ENCODE measurements around the gene PEX16.
A peak's percentile ranks its signal among the peaks of the same experiment; 100 is the strongest.

PEX16 gene

DNA sequence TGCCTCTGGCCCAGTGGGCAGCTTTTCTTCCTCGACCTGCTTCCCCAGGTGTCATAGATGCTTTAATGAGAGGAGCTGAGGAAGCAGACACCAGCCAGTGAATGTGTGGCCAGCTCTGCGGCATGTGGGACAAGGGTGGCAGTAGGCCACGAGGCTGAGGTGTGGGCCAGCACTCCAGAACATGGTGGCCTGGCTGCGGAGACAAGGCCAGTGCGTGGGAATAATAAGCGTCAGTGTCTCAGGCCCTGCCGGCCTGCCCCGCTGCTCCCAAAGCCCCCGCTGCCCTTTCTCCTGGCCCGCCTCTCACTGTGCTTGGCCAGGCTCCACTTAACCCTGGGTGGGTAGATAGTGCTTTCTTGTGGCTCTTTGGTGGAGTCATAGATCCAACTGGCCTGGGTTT lies 30.1 kb downstream of the PEX16 start:
- intact Hi-C loops (cut with DNase I): no loop called here
- DNase-seq: no peak

DNA sequence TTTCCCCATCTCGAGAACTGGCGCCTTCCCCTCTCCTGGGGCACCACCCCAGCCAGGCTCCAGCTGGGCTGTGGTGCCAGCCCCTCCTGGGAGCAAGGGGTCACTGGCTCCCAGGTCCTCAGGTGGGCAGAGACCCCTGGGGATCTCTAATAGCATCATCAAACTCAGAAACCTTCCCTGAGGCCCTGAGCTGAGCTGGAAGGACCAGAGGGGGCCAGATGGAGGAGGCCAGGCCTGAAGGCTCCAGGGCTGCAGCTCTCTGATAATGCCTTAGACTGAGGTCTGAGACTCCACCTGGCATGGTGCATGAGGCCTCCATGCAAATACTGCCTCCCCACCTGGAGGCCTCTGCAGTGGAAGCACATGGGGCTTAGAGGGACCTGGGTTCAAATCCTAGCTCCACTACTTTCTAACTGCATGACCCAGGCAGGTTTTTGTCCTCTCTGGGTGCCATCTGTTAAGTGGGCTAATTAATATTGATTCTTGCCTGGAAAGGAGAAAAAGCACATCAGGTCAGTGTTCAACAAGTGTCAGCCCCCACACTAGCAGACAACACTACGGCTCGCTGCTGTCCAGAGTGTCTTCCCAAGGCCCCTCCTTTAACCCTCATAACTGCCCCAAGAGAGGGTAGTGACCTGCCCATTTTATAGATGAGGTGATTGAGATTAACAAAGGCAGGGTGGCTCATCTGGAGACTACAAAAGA lies 30.7 kb downstream of the PEX16 start:
- DNase-seq: no peak
- intact Hi-C loops (cut with DNase I): no loop called here

DNA sequence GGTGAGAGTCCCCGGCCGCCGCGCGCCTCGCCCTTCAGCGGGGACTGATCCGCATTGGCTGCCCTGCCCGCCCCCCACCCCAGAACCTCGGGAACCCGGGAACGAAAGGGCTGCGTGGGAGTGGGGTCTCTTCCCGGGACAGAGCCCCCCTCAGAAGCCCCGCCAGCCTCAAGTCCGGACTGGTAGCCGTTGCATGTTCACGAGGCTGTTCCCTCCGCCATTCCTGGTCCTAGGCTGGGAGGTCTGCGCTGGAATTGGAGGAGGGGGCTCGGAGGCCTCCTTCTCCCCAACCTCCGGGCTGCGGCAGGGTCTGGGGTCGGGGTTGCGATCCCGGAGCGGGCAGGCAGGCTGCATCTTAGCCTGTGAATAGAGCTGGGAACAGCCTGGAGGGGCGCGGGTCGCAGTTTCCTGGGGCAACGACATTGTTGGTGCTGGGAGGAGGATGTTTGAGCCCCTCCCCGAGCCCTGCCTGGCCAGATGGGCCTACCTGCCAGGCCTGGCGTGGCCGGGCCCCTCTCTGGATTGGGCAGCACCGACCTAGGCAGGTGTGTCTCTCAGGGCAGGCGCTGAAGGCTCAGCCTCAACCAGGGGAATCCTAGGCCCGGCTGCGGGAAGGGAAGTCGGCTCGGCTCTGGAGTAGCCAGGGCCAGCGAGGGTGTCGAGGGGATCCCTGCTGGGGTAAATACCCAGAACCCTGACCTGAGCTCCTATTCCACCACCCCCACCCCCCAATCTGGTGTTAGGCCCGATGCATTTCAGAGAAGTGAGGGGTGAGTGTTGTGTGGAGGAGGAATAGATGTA lies 31.6 kb downstream of the PEX16 start:
- intact Hi-C loops (cut with DNase I): no loop called here
- peak in 1 of 42 donors; percentile 24 for DNase-seq

DNA sequence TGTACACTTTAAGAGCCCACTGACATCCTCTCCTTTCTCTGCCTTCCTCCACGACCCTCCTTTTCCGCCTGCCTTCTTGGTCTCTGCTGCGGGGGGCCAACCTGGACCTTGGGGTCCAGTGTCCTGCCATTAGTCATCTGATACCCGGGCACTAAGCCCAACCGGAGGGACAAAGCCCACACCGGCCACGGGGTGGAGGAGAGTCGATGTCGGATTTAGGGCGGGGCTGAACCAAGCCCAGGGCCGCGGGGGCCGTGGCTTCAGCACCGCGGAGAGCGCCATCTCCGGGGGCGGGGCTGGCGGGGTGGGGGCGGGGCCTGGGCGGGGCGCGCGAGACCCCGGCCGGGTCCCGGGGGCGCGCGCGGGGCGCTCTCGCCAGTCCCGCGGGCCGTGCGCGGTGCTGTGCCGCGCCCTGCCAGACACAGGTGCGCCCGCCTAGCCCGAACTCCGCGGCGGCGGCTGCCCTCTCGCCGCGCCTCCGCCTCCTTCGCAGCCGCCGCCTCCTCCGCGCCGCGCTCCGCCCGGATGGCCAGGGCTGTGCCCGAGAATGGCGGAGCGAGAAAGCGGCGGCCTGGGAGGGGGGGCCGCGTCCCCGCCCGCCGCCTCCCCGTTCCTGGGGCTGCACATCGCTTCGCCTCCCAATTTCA lies 32.3 kb downstream of the PEX16 start, which contains the start of gene MAPK8IP1:
TSS of gene MAPK8IP1 (plus strand) at position 378 of the 647 bp plus-strand sequence. CDS start at position 548, 170 bp downstream.
- intact Hi-C loops (cut with DNase I): no loop called here
- peak in 30 of 42 donors; percentile 34 to 84 (median 62) for DNase-seq

DNA sequence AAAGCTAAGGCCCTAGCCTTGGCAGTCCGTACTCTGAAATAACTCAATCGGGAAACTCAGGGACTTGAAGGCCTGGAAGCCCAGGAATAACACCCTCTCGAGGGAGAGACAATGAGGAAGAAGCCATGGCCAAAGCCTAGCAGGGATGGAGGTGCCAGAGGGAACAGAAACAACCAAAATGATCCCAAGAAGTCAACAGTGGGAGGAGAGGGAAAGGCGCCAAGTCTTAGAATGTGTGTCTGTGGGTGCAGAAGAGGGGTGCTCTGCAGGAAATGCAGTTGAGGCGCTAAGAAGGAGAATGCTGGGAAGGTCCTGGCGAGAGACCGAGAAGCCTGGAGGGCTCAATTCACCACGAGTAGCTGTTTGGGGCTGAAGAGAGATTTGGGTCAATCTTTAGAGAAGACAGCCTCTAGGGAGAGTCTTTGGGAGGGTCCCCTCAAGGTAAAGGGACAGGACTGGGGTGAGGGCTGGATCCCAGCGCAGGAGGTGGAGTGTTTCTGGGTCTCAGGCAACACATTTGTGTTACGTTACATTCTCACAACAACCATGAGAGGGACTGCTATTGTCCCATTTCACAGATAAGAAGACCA lies 33.0 kb downstream of the PEX16 start:
- intact Hi-C loops (cut with DNase I): no loop called here
- no peak for DNase-seq

DNA sequence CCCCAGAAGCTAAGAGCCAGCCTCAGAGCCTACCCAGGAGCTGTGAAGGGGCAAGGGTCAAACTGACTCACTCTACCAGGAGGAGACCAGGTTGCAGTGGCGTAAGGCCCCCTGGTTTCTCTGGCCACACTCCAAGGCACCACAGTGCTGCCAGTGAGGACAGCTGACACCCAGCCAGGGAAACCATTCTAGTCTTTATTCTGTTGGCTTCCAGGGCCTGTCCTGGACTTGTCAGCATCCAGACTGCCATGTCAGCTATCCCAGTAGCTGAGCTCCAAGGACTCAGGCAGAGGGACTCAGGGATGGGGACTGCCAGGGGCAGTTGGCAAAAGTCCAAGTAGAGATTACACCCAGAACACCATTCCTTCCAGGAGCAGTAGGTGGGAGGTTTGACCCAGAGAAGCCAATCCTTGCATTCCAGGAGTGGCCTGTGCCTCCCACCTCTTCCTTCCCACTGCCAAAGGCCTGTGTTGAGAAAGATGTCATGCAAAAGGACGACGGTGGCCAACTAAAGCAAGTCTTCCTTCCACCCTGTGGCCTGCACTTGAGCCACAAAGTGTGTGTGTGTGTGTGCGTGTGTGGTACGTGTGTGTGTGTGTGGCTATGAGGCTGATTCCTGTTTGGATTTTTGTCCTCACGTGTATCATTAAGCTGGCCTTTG lies 35.8 kb downstream of the PEX16 start:
- intact Hi-C loops (cut with DNase I): no loop called here

DNA sequence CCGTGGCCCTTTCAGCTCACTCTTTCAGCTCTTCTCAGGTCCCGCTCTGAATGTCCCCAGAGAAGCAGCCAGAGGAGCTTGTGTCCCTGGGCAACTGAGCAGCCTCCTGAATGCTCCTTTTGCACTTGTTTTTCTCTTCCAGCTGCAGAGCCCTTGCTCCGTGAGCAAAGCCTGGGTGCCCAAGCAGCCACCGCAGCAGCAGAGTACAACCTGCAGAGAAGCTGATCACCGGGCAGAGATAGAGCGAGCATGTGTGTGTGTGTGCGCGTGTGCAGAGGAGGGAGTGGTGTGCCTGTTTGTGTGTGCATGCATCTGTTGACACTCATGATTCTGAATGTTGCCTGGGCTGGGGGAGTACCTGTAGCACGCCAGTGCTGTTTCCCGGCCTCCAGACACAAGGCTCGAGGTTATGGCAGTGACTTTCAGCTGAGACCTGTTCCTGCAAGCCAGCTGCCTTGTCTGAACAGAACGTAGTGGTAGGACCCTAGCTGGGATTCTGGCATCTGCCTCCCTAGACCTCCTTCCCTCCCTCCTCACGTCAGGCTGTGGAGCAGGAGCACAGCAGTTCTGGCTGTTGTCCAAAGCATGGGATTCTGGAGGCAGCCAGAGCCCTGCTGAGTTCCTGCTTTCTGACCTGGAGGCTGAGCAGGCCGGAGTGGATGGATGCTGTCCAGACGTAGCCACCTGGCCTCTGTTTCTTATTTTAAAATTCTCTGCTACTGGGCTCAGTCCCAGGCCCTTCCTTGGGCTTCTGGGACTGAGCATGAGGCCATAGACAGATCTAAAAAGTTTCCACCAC lies 36.7 kb downstream of the PEX16 start:
- DNase-seq: peak in 2 of 42 donors; percentile 17 to 26
- intact Hi-C loops (cut with DNase I): no loop called here

More for the DNA sequence above, 35.8 kb downstream of the PEX16 start:
- no peak for DNase-seq

DNA sequence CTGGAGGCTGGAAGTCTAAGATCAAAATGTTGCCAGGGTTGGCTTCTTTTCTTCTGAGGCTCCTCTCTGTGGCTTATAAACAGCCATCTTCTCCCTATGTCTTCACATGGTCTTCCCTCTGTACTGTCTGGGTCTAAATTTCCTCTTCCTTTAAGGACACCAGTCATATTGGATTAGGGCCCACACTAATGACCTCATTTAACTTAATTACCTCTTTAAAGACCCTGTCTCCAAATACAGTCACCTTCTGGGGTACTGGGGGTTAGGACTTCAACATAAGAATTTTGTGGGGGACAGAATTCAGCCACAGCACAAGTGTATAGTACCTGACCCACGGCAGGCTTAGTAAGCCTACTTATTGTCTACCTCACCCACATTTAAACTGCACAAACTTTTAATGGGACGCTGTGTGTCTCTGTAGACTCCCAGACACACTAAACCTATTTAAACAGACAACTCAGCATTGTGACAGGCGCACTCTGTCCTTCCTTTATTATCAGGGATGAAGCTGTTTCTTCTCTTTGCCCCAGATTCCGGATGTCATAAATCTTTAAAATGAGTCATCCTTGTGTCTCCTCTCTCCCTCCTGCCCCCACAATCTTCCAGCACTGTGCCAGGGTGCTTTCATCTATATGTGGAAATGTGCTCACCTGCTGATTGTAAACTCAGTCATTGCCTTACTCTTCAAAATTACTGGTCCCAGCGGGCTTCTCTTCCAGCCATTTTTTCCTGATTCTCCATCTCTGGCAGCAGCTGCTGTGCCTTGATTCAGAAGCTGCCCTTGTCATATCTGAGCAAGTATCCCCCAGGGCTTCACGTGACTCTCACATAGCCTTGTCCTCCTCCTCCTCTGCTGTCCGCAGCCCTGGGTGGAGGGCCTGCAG lies 37.6 kb downstream of the PEX16 start:
- peak in 25 of 42 donors; percentile 43 to 86 (median 63) for DNase-seq
- intact Hi-C loops (cut with DNase I): loop anchor here (10.0 kb wide), 1 partner anchor 125 kb away; no protein-coding TSS in a partner anchor

DNA sequence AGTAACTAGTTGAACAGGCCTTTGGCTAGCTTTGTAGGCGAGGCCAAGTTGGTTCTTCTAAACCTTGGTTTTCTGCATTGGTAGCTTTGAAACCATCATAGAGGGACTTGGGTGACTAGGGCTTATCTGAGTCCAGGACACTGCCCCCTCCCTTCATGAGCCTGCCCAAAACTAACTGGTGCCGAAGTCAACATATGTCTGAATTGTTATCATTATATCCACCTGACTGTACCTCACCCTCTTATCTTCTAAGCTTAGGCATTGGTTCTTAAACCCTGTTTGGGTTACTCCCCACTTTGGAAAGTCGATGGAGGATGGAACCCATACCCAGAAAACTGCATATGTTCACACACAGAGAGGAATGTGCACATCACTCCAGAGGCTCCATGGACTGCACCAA lies 39.8 kb downstream of the PEX16 start:
- DNase-seq: no peak
- intact Hi-C loops (cut with DNase I): loop anchor here (10.0 kb wide), 1 partner anchor 127 kb away; no protein-coding TSS in a partner anchor

DNA sequence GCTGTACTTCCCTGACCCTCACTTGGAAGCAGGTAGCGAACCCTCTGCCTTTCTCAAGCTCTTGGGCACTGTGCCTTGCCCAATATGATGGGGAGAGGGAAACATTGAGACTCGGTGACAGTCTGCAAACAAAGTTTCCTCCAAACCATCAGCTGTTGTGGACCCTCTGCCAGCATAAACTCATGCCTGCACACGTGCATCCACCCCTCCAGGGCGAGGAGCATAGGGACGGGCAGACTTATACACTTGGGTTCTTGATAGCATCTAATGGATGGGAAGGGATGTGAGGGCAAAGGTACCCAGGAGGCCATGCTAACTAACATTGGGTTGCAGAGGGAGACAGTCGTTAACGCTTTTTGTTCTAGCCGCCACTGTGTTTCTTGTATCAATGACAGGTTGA lies 40.5 kb downstream of the PEX16 start:
- intact Hi-C loops (cut with DNase I): loop anchor here (10.0 kb wide), 1 partner anchor 128 kb away; no protein-coding TSS in a partner anchor

DNA sequence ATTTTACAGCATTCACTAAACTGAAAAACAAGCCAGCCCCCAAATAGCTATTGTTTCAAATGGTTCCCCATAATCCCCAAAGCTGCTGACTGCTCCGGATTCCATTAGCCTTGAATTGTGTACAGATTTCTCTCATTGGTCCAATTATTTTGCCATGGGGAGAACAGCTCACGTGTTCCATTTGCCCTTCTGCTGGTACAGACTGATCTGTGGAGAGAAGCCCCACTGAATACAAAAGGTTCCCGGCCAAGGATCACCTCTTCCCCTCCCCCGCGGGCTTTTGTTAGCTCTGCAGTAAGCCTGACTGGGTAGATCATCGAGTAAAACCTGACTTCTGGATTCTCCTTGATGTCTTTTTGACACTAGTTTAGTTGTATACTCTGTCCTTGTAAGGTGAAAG lies 41.3 kb downstream of the PEX16 start:
- DNase-seq: no peak
- intact Hi-C loops (cut with DNase I): loop anchor here (10.0 kb wide), 1 partner anchor 128 kb away; no protein-coding TSS in a partner anchor

More for the DNA sequence above, 40.5 kb downstream of the PEX16 start:
- no peak for DNase-seq

DNA sequence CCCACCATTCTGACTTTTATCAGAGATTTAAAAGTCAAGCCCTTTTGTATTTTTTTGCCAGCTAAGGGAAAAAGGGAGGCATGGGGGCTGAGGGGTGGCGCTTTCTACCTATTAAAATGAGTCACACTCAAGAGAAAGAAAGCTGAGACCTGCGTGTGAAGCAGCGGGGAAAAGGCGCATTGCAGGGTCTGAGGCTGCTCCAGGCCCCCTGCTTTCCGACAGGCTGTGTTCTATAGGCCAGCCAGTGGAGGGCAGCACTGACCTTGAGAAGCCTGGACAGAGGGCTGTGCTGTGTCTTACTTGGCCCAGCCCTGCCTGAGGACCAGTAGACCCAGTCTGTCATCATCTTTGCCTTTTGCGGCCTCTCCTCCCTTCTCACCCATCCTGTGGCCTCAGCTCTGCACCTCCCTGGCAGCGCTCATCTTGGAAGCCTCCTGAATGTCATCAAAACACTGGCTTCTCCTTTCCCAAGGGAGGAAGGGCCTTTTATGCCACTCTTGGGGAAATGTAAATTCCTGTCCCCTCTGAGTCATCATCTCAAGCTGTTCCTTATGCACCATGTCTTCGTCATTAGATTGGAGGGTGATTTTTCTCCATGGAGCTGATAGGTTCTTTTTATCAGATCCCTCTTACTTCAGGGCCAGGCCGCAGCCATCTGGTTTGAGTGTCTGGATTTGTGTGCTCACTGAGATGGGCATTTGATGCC lies 44.9 kb downstream of the PEX16 start:
- intact Hi-C loops (cut with DNase I): loop anchor here (10.0 kb wide), 1 partner anchor 132 kb away; no protein-coding TSS in a partner anchor
- peak; percentile 58 to 89 (median 77) for DNase-seq

DNA sequence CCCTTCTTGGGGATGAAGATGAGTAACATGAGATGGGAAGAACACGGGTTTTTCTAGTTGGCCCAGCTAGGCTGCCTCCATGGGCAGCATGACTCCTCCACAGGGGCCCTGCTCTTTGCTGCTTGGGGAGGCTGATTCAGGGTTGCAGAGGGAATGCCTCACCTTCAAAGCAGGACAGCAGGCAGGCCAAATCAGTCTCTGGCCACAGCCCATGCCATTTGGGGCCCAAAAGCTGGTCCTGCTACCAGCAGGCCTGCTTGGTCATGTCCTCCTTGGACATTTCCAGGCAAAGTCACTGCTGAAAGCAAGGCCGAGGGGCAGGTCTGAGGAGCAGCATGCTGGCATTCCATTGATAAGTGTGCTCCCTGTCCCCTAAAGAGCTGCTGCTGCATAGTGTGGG lies 46.0 kb downstream of the PEX16 start:
- DNase-seq: no peak
- intact Hi-C loops (cut with DNase I): loop anchor here (10.0 kb wide), 1 partner anchor 133 kb away; no protein-coding TSS in a partner anchor

DNA sequence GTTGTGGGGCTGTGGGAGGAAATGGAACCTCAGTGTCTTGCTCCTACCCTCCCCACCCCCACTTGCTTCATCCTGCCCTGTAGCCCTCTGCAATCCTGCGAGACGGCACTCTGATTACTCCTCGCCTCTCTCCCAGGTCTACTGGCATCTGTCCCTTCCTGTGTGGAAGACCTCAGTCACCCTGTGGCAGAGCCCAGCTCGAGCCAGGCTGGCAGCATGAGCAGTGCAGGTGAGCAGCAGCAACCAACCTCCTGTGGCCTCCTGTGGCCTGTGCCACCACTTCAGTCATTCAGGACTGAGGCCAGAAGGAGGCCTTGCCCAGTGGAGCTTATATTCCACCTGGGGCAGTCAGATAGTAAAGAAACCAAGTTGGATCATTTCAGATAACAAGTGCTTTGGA lies 47.0 kb downstream of the PEX16 start:
- no peak for DNase-seq
- intact Hi-C loops (cut with DNase I): loop anchor here (10.0 kb wide), 1 partner anchor 134 kb away; no protein-coding TSS in a partner anchor

DNA sequence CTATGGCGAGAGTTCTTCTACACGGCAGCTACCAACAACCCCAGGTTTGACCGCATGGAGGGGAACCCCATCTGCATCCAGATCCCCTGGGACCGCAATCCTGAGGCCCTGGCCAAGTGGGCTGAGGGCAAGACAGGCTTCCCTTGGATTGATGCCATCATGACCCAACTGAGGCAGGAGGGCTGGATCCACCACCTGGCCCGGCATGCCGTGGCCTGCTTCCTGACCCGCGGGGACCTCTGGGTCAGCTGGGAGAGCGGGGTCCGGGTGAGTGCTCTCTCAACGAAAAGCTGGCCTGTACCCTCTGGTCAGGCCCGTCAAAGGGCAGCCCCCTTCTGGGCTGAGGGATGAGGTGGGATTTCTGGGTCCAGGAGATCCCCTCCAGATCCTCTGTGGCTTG lies 48.1 kb downstream of the PEX16 start:
- intact Hi-C loops (cut with DNase I): no loop called here
- no peak for DNase-seq

DNA sequence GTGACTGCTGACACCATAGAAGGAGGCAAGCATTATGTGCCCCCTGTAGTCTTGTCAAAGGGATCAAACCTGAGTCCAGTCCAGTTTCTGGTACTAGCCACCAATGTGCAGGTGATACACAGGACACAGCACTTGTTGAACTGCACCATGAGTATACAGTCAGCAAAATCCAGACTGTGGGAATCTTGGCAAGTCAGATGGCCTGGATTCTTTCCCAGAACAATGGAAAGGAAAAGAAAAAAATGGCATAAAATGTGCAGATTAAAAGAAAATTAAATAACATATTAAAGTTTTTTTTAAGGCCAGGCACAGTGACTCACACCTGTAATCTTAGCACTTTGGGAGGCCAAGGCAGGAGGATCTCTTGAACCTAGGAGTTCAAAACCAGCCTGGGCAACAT lies 53.6 kb downstream of the PEX16 start:
- no peak for DNase-seq
- intact Hi-C loops (cut with DNase I): no loop called here

Data from head of caudate nucleus (tissue), 42 donors.